Umbilical cord (tissue), 2 donors: ENCODE results near the gene ZBTB5. TPM values are rescaled to one million over a fixed set of nuclear protein-coding genes. Genes with fewer than 3 reads are reported as not detected.
"Not testable (repeated sequence)": the region's sequence is repeated elsewhere in the genome, so short reads cannot be mapped to it uniquely, and the experiment has no call there.

Experiments used
- DNase-seq: peaks from one replicate; pipeline ENCODE4 v3.0.0-alpha.2; 2015; ENCODE audit warnings: low spot score
- total RNA-seq: library from RNA; depleted of rRNA; stranded (reverse); fragments of >200 nt; gene quantifications from one replicate; pipeline ENCODE4 v1.2.3, GENCODE V29; 2014; ENCODE audit warnings: low replicate concordance; ENCODE audit not compliant: insufficient read depth

ZBTB5 gene
- total RNA-seq, 1 donor from 2014 or later, result 14.7 TPM

DNA sequence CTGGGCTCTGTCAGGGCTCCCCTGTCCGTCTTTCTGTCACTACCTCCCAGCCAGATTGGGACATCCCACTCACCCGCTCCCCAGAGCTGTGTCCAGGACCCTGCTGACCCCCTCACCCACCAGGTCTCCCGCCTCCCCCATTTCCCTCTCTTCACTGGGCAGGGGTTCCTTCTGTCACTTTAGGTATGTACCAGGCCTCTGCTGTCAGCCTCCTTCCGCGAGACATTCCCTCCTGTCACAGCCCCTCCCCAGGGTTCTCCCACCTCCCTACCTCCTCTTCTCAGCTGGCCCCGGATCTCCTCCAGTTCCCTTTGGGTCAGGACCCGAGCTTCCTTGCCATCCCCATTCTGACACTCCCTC is 21.0 kb upstream of the ZBTB5 start:
- DNase-seq, result no peak

DNA sequence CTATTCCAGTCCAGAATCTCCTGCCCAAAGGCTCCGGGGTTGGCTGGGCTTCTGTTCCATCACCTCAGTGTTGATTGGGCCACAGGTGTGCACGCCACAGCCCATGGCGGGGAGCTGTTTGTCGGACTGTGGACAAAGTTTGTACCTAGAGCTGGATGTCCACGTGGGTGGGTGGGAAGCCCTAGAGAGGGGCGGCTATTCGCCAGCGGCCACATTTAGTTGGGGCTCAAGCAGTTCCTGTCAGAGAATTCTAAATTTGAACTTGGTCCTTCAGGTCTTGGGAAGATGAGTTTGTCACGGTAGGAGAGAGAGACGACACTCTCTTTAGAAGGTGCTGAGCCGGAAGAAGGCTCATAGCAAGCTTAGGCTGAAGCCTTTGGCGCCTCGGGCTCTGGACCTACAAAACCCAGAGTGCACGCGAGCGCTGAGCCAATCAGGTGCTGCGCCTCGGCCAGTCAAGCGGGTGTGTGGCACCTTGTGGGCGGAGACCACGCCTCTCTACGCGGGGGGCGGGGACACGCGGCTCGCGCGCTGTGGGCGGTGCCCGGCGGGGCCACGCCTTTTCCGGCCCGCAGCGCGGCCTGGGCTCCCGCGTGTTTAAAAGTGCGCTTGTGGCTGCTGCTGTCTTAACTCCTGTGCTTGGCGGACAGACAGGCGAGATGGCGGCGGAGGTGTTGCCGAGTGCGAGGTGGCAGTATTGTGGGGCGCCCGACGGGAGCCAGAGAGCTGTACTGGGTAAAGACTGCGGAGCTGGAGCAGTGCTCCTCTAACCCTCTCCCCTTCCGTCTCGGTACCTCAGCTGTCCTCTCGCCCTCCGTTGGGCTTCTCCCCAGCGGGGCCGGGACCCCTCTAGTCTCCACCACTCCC is 20.4 kb upstream of the ZBTB5 start, which contains the start of gene POLR1E:
POLR1E (plus strand) TSS at position 560 of the 867 bp plus-strand sequence; CDS start at position 660, 100 bp downstream.
- DNase-seq, result peak; percentile 93

DNA sequence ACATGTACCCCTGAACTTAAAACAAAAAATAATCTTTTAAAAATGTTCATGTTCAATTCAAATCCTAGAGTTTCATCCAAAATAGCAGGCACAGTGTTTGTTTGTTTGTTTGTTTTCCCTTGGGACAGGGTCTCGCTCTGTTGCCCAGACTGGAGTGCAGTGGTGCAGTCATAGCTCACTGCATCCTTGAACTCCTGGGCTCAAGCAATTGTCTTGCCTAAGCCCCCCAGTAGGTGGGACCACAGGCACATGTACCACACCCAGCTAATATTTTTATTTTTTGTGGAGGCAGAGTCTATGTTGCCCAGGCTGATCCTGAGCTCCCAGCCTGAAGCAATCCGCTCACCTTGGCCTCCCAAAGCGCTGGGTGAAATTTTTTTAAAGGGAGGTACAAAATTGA is 15.5 kb upstream of the ZBTB5 start:
- DNase-seq, result no peak

GRCh38 chr9:37477987-37478619 is 12.9 kb upstream of the ZBTB5 start:
- not testable (repeated sequence) for DNase-seq

DNA sequence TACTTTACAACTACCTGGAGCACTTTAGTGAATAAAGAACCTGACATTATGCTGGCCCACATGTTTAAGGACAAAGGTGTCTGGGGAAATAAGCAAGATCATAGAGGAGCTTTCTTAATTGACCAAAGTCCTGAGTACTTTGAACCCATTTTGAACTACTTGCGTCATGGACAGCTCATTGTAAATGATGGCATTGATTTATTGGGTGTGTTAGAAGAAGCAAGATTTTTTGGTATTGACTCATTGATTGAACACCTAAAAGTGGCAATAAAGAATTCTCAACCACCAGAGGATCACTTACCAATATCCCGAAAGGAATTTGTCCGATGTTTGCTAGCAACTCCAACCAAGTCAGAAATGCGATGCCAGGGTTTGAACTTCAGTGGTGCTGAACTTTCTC is 12.2 kb upstream of the ZBTB5 start:
- not testable (repeated sequence) for DNase-seq

DNA sequence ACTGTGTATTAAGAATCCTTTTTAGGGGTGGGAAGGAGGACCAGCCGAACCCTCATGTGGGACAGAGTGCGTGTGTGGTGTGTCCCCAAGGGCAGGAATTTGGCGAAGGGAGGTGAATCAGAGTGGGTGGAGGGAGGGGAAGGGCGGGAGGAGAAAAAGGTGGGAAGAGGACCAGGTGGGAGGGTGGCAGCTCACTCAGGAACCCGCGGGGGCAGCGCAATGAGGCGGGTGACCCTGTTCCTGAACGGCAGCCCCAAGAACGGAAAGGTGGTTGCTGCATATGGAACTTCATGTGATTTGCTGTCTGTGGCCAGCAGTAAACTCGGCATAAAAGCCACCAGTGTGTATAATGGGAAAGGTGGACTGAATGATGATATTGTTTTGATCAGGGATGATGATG is 11.7 kb upstream of the ZBTB5 start:
- no peak for DNase-seq

GRCh38 chr9:37474438-37474837 is 9.2 kb upstream of the ZBTB5 start:
- no peak for DNase-seq

GRCh38 chr9:37473982-37474381 is 8.7 kb upstream of the ZBTB5 start:
- not testable (repeated sequence) for DNase-seq

DNA sequence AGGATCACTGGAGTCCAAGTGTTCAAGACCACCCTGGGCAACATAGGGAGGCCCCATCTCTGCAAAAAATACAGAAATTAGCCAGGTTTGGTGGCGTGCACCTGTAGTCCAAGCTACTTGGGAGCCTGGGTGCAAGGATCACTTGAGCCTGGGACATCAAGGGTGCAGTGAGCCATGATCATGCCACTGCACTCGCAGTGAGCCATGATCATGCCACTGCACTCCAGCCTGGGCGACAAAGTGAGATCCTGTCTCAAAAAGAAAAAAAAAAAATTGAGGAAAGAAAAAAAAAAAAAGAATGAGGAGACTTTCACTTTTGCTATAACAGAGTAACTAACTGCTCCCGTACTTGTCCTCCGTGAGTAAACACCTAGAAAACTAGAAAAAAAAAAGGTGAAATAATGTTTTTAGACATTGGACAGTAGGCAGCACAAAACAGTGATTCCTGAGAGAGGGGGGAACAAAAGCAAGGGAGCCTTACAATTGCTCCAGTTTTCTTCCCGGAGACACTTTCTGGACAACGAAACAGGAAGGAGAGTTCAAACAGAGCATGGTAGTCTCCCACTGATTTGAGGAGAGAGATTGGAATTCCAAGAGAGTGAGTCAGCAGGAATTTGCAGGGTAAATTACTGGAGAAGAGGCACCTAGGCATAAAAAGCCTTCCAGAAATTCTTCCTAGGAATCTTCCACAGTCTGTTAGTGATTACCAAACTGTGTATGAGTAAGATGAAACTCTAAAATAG is 6.9 kb upstream of the ZBTB5 start:
- DNase-seq, result peak; percentile 88

- DNase-seq, result no peak
These were observed 3.4 kb upstream of the ZBTB5 start for GRCh38 chr9:37468620-37469019.

DNA sequence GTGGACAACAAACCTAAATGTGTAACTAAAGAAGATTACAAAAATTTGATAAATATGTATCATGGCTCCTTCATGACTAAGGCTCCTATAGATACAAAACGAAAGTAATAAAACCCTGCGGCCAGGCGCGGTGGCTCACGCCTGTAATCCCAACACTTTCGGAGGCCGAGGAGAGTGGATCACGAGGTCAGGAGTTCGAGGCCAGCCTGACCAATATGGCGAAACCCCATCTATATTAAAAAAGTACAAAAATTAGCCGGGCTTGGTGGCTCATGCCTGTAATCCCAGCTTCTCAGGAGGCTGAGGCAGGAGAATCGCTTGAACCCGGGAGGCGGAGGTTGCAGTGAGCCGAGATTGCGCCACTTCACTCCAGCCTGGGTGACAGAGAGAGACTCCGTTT is 2.3 kb upstream of the ZBTB5 start:
- not testable (repeated sequence) for DNase-seq

- DNase-seq, result peak; percentile 83
These were observed 923 bp upstream of the ZBTB5 start for GRCh38 chr9:37466037-37466709.

GRCh38 chr9:37464426-37465248 is 613 bp downstream of the ZBTB5 start:
- peak; percentile 85 for DNase-seq

DNA sequence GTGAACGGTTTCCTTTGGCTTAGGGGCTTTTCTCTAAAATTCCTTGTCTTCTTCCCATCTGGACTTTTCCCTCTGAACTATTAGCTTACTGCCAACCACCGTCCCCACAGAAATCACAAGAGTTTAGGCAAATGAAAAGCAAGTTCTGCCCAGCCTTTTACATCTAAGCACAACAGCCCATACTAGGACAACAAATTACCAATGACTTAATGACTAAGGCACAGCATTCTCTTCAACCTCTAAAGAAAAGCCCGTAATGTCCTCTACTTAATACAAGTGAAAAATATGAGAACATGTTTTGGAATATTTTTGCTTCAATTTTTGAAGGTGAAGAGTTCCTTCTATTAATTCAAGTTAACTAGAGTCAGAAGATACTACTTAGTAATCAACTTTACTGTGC is 1.2 kb downstream of the ZBTB5 start:
- no peak for DNase-seq

DNA sequence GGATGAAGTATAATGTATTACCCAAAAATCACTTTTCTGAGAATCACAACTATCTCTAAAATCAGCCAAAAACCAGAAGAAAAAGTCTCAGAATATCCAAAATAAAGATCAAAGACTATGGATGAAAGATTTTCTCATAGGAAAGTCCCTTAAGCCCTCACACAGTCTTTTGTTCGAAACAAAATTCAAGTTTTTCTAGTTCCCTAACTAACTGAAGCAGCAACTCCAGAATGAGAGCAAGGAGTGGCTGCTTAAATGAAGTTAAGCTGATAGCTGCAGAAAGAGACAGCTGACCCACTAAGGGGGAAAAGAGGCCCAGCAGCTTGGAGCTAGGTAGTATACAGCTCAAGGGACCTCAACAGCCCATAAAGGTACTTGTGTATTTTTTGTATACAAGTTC is 8.4 kb downstream of the ZBTB5 start:
- no peak for DNase-seq

DNA sequence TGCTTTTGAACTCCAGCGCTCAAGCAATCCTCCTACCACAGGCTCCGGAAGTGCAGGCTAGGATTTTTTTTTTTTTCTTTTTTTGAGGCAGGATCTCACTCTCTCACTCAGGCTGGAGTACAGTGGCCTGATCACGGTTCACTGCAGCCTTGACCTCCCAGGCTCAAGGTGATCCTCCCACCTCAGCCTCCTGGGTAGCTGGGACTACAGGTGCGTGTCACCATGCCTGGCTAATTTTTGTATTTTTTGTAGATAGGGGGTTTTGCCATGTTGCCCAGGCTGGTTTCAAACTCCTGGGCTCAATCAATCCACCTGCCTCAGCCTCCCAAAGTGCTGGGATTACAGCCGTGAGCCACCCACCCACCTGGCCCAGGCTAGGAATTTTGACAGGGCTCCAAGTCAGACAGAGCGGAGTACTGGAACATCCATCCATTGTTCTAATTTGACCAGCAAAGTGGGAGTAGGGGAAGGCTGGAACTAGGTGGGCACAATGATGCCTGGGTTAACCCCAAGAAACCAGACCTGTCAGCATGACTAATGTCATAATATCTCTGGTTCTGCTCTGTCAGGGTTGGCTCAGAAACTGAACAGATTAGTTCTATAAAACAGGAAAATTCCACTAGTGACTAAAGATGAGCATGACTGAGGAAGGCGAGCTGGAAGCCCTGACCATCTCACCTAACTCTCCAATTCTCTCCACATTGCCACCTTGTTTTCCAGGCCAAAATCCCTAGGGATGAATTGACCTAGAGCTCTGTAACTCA is 9.2 kb downstream of the ZBTB5 start:
- no peak for DNase-seq

- no peak for DNase-seq
These were observed 11.0 kb downstream of the ZBTB5 start for GRCh38 chr9:37454238-37454637.

DNA sequence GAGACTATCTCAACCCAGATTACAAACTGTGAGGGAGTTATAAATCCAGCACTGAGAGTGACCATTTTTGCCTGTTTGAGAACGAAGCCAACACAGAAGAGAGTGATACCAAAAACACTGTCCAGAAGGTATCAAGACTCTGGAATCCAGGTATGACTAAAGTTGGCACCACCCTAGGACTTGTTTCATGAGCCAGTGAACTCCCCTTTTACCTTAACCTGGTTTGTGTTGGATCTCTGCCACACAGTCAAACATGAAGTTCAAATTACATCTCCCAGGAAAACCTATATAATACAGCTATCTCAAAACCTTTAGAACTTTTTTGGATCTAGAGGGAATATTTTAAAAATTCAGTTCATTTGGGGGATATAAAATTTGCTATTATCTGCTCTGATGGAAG is 11.4 kb downstream of the ZBTB5 start:
- no peak for DNase-seq

DNA sequence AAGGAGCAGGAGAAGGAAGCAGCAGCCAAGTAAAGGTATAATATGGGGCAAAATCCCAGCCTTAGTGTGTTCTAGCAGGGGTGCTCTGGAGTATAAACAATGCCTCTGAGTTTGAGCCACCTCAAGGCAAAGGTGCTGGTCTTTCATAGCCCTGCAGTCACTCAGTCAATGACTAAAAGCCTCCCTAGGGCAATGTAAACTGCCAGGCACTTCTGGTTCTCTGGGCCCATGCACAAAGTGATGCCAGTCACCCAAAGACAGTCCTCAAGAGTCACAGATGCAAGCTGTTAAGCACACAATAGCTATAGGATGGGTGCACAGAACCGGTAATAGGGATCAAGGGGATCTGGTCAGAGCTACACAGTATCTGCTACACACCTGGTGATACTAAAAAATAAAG is 12.6 kb downstream of the ZBTB5 start:
- DNase-seq, result no peak

- DNase-seq, result no peak
These were observed 13.6 kb downstream of the ZBTB5 start for GRCh38 chr9:37451628-37452027.
